Measurements from ENCODE around the gene RPH3AL.

Gene RPH3AL

GRCh38 chr17:335691-336090 is 16.9 kb downstream of the RPH3AL start:
- TF ChIP-seq CTCF (IDR thresholded peaks at IDR 0.05; ENCODE audit: control insufficient read depth, extremely low read depth, insufficient read depth), result no peak
- no peak for DNase-seq (ENCODE audit: low read depth)
- H3K4me3 ChIP-seq (ENCODE audit: low read depth, low read length), result no peak overlapping the region

GRCh38 chr17:334974-335481 is 17.6 kb downstream of the RPH3AL start:
- TF ChIP-seq CTCF (IDR thresholded peaks at IDR 0.05; ENCODE audit: control insufficient read depth, extremely low read depth, insufficient read depth), result no peak

GRCh38 chr17:333626-334396 is 18.8 kb downstream of the RPH3AL start:
- TF ChIP-seq CTCF (IDR thresholded peaks at IDR 0.05; ENCODE audit: control insufficient read depth, extremely low read depth, insufficient read depth), result no peak
- no peak for DNase-seq (ENCODE audit: low read depth)
- H3K4me3 ChIP-seq (ENCODE audit: low read depth, low read length), result no peak overlapping the region

More at GRCh38 chr17:334974-335481, 17.6 kb downstream of the RPH3AL start:
- no peak for DNase-seq (ENCODE audit: low read depth)
- no peak overlapping the region for H3K4me3 ChIP-seq (ENCODE audit: low read depth, low read length)

GRCh38 chr17:332558-333322 is 19.9 kb downstream of the RPH3AL start:
- TF ChIP-seq CTCF (IDR thresholded peaks at IDR 0.05; ENCODE audit: control insufficient read depth, extremely low read depth, insufficient read depth), result no peak
- no peak overlapping the region for H3K4me3 ChIP-seq (ENCODE audit: low read depth, low read length)
- no peak for DNase-seq (ENCODE audit: low read depth)

- no peak for TF ChIP-seq CTCF (IDR thresholded peaks at IDR 0.05; ENCODE audit: control insufficient read depth, extremely low read depth, insufficient read depth)
- no peak for DNase-seq (ENCODE audit: low read depth)
- H3K4me3 ChIP-seq (ENCODE audit: low read depth, low read length), result no peak overlapping the region
Observed at GRCh38 chr17:332023-332422, 20.6 kb downstream of the RPH3AL start.

GRCh38 chr17:330993-331701 is 21.5 kb downstream of the RPH3AL start:
- no peak overlapping the region for H3K4me3 ChIP-seq (ENCODE audit: low read depth, low read length)
- no peak for DNase-seq (ENCODE audit: low read depth)
- no peak for TF ChIP-seq CTCF (IDR thresholded peaks at IDR 0.05; ENCODE audit: control insufficient read depth, extremely low read depth, insufficient read depth)
